Measurements from ENCODE around the gene DGCR2. TPM values are rescaled to one million over a fixed set of nuclear protein-coding genes. Genes with fewer than 3 reads are reported as not detected.

Gene DGCR2
- total RNA-seq, 2 experiments from 2014 or later: 31.9 to 35.5 TPM

DNA sequence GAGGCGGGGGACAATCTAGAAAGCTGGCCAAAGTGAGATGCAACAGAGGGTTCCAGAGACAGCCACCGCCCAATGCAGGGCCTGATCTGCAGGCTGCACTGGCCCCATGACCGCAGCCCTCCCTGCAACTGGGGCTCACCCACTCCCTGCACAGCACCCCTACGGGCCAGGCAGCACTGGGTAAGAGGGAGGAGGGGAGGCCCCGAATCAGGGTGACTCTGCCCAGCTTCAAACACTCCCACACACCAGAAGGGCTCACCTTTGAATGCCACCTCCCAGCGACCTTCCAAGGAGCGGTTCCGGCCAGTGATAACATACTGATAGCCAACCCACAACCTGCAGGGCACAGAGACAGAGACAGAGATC is 59.3 kb downstream of the DGCR2 start:
- POLR2A ChIA-PET: interaction anchor here (0.7 to 1.1 kb wide), 2 partner anchors 10 to 27 kb away, joined by 3 read pairs; no protein-coding TSS in a partner anchor
- no peak overlapping the region for H3K27ac ChIP-seq (ENCODE audit: low read depth in 1 of 2, low read length in 2 of 2)
- H3K27me3 ChIP-seq (ENCODE audit: control insufficient read depth in 1 of 2, insufficient read depth in 2 of 2, low read length in 2 of 2): no peaks in the 10 kb centered on the region
- intact Hi-C loops (cut with DNase I, micrococcal nuclease): no loop called here
- TF ChIP-seq, protein P1, sequence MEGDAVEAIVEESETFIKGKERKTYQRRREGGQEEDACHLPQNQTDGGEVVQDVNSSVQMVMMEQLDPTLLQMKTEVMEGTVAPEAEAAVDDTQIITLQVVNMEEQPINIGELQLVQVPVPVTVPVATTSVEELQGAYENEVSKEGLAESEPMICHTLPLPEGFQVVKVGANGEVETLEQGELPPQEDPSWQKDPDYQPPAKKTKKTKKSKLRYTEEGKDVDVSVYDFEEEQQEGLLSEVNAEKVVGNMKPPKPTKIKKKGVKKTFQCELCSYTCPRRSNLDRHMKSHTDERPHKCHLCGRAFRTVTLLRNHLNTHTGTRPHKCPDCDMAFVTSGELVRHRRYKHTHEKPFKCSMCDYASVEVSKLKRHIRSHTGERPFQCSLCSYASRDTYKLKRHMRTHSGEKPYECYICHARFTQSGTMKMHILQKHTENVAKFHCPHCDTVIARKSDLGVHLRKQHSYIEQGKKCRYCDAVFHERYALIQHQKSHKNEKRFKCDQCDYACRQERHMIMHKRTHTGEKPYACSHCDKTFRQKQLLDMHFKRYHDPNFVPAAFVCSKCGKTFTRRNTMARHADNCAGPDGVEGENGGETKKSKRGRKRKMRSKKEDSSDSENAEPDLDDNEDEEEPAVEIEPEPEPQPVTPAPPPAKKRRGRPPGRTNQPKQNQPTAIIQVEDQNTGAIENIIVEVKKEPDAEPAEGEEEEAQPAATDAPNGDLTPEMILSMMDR (IDR thresholded peaks at IDR 0.05): no peak
- no peaks in the 10 kb centered on the region for H3K27me3 Mint-ChIP-seq
- H3K36me3 Mint-ChIP-seq (ENCODE audit: low read depth): peaks cover 94% of the 10 kb centered on the region
- no peak overlapping the region for H3K4me3 ChIP-seq (ENCODE audit: low read length)
- CTCF ChIA-PET: no interaction called here
- no peak overlapping the region for H3K27ac Mint-ChIP-seq
- H3K9me3 ChIP-seq (ENCODE audit: control insufficient read depth in 1 of 2, insufficient read depth in 1 of 2, low read length in 2 of 2): no peaks in the 10 kb centered on the region
- H3K9me3 Mint-ChIP-seq: no peaks in the 10 kb centered on the region
- no peaks in the 10 kb centered on the region for H3K4me1 ChIP-seq (ENCODE audit: insufficient read depth, low read length)
- no peak for DNase-seq
- H3K36me3 ChIP-seq (ENCODE audit: insufficient read depth, low read length): peaks cover 98% of the 10 kb centered on the region
- H3K4me1 Mint-ChIP-seq (ENCODE audit: low read depth): no peaks in the 10 kb centered on the region
- no peak overlapping the region for H3K4me3 Mint-ChIP-seq
- no peak for ATAC-seq (ENCODE audit: poor library complexity)

DNA sequence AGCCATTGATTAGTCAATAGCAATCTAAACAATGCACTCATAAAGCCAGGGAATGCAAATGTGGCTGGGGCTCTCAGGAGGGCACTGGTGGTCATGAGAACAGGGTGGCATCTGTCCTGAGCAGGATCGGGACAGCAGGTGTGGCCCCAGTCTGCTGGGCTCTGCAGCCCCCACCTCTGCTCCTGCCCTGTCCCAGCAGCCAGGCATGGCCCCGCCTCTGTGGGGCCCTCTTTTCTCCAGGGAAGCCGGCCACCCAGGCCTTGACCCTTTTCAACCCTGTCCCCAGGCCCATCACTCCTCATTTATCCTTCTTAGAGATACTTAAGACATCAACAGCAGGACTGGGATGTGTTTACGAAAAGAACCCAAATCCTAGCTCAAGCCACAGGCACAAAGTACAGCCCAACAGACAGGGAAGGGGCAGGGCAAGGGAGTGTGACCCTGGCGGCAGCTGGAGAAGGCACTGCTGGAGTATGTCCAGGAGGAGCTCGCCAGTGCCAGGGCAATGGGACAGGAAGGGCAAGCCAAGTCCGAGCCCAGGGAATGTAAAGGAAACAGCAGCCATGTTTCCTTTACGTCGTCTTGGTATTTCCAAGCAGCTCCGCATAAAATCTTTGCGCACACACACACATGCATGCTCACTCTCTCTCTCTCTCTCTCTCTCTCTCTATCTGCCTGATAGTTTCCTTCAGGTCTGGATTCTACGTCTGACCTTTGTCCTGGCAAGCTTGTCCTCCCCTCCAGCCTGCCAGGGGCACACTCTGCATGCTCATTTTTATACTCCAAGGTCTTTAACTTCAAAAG is 59.9 kb downstream of the DGCR2 start:
- Mint-ChIP-seq H3K27ac (no peak overlapping the region), H3K36me3 (ENCODE audit: low read depth) (peaks cover 96% of the 10 kb centered on the region), H3K4me1 (ENCODE audit: low read depth) (no peaks in the 10 kb centered on the region), H3K9me3 (no peaks in the 10 kb centered on the region), H3K4me3 (peak overlapping the region; percentile 15), H3K27me3 (no peaks in the 10 kb centered on the region)
- Histone ChIP-seq H3K4me3 (ENCODE audit: low read length) (no peak overlapping the region), H3K9me3 (ENCODE audit: control insufficient read depth in 1 of 2, insufficient read depth in 1 of 2, low read length in 2 of 2) (no peaks in the 10 kb centered on the region), H3K27ac (ENCODE audit: low read depth in 1 of 2, low read length in 2 of 2) (no peak overlapping the region), H3K27me3 (ENCODE audit: control insufficient read depth in 1 of 2, insufficient read depth in 2 of 2, low read length in 2 of 2) (no peaks in the 10 kb centered on the region), H3K36me3 (ENCODE audit: insufficient read depth, low read length) (peaks cover 98% of the 10 kb centered on the region), H3K4me1 (ENCODE audit: insufficient read depth, low read length) (no peaks in the 10 kb centered on the region)
- CTCF ChIA-PET: no interaction called here
- POLR2A ChIA-PET: interaction anchor here (1.1 kb wide), 1 partner anchor 11 kb away, joined by 3 read pairs; no protein-coding TSS in a partner anchor
- intact Hi-C loops (cut with DNase I, micrococcal nuclease): no loop called here
- no peak for ATAC-seq (ENCODE audit: poor library complexity)
- DNase-seq: no peak
- TF ChIP-seq, protein P1 (IDR thresholded peaks at IDR 0.05): no peak

DNA sequence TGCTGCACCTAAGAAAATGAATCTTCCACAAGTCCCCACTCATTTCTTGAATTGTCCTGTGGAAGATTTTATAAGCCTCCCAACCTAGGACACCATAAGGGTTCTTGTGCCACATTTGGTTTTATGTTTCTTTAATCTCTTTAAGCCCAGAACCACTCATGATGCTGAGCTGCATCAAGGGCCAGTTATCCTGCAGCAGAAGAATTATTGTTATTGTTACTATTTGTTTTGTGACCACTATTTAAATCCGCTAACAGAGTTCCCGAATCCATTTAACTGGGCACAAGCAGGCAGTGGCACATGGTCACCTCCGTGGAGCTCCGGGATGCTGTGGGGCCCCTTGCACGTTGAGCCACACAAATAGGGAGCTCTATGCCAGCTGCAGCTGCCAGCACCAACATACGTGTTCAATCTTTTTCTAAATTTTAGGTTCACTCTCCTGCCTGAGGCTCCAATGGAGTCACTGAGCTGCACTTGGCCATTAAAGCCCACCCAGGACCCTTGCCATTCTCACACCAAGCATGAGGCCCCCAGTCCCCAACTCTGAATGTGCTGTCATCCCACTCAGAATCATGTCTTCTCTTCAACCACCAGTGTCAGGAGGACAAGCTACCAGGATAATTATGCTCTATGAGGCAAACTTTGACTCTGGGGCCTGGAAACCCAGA is 60.6 kb downstream of the DGCR2 start:
- ChIA-PET CTCF (no interaction called here), POLR2A (interaction anchor here (1.1 kb wide), 1 partner anchor 12 kb away, joined by 3 read pairs; no protein-coding TSS in a partner anchor)
- Histone ChIP-seq H3K4me3 (ENCODE audit: low read length) (no peak overlapping the region), H3K27me3 (ENCODE audit: control insufficient read depth in 1 of 2, insufficient read depth in 2 of 2, low read length in 2 of 2) (no peaks in the 10 kb centered on the region), H3K27ac (ENCODE audit: low read depth in 1 of 2, low read length in 2 of 2) (no peak overlapping the region), H3K4me1 (ENCODE audit: insufficient read depth, low read length) (no peaks in the 10 kb centered on the region), H3K9me3 (ENCODE audit: control insufficient read depth in 1 of 2, insufficient read depth in 1 of 2, low read length in 2 of 2) (no peaks in the 10 kb centered on the region), H3K36me3 (ENCODE audit: insufficient read depth, low read length) (peaks cover 98% of the 10 kb centered on the region)
- no peak overlapping the region for H3K27ac Mint-ChIP-seq
- intact Hi-C loops (cut with DNase I, micrococcal nuclease): no loop called here
- ATAC-seq (ENCODE audit: poor library complexity) (no peak), DNase-seq (no peak)
- no peak overlapping the region for H3K4me3 Mint-ChIP-seq
- no peaks in the 10 kb centered on the region for H3K9me3 Mint-ChIP-seq
- H3K4me1 Mint-ChIP-seq (ENCODE audit: low read depth): no peaks in the 10 kb centered on the region
- TF ChIP-seq, protein P1 (IDR thresholded peaks at IDR 0.05): no peak
- peaks cover 96% of the 10 kb centered on the region for H3K36me3 Mint-ChIP-seq (ENCODE audit: low read depth)
- no peaks in the 10 kb centered on the region for H3K27me3 Mint-ChIP-seq
